ENCODE data around the gene RCN2. TPM values are rescaled to one million over a fixed set of nuclear protein-coding genes. Genes with fewer than 3 reads are reported as not detected.

The RCN2 gene
- total RNA-seq, 2 experiments from 2014 or later = 27.9 to 30.3 TPM

DNA sequence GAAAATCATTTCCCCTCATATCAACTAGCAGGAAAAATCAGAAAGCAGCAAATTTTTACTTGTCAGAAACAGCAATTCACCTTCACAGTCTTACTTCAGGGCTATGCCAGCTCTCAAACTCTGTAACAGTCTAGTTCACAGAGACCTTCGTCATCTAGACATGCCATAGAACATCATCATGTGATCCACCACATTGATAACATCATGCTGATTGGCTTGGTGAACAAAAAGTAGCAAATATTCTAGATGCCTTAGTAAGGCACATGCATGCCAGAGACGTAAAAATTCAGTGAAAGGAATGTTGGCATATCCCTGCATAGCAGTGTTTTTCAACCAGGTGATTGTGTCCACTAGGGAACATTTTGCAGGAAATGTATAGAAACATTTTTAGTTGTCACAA lies 17.8 kb upstream of the RCN2 start:
- Mint-ChIP-seq H3K27me3 (peaks cover 13% of the 10 kb centered on the region), H3K4me3 (no peak overlapping the region), H3K9me3 (no peaks in the 10 kb centered on the region), H3K36me3 (no peaks in the 10 kb centered on the region), H3K4me1 (no peaks in the 10 kb centered on the region), H3K27ac (no peak overlapping the region)
- DNase-seq = no peak

DNA sequence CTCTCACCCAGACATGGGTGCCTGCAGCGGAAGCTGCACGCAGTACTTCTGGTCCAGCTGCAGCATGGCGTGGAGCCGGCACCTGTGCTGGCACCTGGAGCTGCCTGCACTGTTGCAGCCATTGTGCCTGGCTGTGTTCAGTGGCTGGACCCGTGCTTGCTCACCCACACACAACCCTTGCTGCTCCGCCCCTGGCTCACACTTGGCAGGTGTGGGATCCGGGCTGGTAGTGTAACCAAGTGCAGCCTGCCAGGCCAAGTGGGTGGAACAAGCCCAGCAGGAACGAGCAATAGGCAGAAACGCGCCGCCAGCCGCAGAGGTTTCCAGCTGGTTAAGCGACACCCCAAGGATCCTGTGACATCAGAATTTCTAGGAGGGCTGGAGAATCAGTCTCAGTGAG lies 15.2 kb upstream of the RCN2 start:
- H3K36me3 Mint-ChIP-seq = no peaks in the 10 kb centered on the region
- no peak overlapping the region for H3K4me3 Mint-ChIP-seq
- no peaks in the 10 kb centered on the region for H3K9me3 Mint-ChIP-seq
- DNase-seq = no peak
- no peaks in the 10 kb centered on the region for H3K4me1 Mint-ChIP-seq
- peaks cover 17% of the 10 kb centered on the region for H3K27me3 Mint-ChIP-seq
- no peak overlapping the region for H3K27ac Mint-ChIP-seq

DNA sequence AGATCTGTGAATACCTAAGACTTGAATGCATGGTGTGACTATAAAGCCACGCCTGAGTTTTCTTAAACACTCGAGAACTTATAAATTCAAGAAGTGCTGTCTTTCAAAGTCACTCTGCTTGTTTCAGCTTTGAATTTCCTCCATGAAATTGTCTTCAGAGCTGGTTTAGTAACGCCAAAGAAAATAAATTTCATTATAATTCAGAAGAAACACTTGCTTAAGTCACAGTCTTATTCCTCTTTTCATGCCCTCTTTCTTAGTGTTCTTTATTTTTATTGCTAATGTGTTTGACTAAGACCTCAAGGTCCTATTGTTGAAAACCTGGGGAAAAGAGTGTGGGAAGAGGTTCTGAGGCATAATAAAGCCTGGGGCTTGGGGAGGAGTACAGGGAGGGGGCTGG lies 3.3 kb upstream of the RCN2 start:
- H3K4me3 Mint-ChIP-seq = no peak overlapping the region
- no peak for DNase-seq
- peaks cover 12% of the 10 kb centered on the region for H3K4me1 Mint-ChIP-seq
- no peaks in the 10 kb centered on the region for H3K9me3 Mint-ChIP-seq
- peaks cover 3% of the 10 kb centered on the region for H3K36me3 Mint-ChIP-seq
- no peak overlapping the region for H3K27ac Mint-ChIP-seq
- peaks cover 8% of the 10 kb centered on the region for H3K27me3 Mint-ChIP-seq

DNA sequence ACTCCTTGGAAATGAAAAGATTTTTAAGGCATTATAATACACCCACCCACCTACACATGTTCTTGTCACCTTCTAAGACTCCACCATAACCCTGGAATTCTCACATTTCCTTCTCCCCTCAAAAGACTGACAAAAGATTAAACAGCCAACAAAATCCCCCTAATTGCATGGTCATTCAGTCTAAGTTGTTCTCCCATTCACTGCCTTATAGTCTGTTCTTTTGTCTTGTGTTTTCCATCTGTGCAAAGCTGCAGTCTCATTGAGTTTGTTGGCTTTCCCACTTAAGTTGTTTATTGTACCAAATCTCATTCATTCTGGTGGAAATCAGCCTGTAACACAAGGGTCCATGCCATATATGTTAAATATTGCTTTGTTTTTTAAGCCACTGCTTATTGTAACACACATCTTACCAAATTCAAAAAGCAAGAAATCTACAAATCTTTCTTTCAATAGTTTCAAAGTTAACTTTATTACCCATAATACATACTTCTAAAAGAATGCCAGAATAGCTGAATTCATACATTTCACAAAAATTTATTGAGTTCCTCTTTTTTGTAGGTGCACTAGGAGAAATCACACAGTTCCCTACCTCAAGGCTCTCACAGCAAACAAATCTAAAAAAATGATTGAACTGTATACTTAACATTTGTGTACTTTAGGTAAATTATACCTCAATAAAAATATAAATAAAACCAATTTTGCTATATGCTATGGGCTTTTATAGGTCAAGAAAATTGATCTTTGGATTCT lies 2.4 kb upstream of the RCN2 start:
- DNase-seq = no peak
- no peak overlapping the region for H3K27ac Mint-ChIP-seq
- peaks cover 10% of the 10 kb centered on the region for H3K36me3 Mint-ChIP-seq
- H3K4me1 Mint-ChIP-seq = peaks cover 16% of the 10 kb centered on the region
- no peak overlapping the region for H3K4me3 Mint-ChIP-seq
- no peaks in the 10 kb centered on the region for H3K9me3 Mint-ChIP-seq
- peaks cover 4% of the 10 kb centered on the region for H3K27me3 Mint-ChIP-seq

DNA sequence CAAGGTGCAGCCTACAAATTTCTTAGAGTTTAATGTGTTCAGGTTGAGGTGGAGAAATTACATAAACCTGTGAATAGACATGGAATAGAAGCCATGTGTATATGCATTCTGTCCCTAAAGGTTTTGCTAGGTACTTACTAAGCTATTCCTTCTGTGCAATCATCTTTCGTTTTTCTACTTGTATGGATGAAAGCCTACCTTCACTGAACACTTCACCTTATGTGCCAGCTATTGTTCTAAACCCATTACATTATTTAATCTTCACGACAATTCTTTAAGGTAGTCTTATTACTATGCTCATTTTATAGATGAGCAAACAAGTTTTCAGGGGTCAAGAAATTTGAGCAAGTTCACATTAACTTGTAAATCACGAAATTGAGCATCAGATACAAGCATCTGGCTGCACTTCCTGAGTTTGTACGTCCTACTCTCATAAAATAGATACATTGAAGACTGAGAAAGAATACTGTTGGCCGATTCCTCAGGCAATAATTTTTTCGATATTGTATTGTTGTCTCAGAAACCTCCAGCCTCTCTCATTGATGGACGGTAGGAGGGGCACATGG lies 635 bp upstream of the RCN2 start:
- DNase-seq = no peak
- peaks cover 18% of the 10 kb centered on the region for H3K36me3 Mint-ChIP-seq
- peak overlapping the region; percentile 89 for H3K27ac Mint-ChIP-seq
- H3K27me3 Mint-ChIP-seq = no peaks in the 10 kb centered on the region
- H3K4me3 Mint-ChIP-seq = peak overlapping the region; percentile 91
- peaks cover 31% of the 10 kb centered on the region for H3K4me1 Mint-ChIP-seq
- H3K9me3 Mint-ChIP-seq = no peaks in the 10 kb centered on the region

DNA sequence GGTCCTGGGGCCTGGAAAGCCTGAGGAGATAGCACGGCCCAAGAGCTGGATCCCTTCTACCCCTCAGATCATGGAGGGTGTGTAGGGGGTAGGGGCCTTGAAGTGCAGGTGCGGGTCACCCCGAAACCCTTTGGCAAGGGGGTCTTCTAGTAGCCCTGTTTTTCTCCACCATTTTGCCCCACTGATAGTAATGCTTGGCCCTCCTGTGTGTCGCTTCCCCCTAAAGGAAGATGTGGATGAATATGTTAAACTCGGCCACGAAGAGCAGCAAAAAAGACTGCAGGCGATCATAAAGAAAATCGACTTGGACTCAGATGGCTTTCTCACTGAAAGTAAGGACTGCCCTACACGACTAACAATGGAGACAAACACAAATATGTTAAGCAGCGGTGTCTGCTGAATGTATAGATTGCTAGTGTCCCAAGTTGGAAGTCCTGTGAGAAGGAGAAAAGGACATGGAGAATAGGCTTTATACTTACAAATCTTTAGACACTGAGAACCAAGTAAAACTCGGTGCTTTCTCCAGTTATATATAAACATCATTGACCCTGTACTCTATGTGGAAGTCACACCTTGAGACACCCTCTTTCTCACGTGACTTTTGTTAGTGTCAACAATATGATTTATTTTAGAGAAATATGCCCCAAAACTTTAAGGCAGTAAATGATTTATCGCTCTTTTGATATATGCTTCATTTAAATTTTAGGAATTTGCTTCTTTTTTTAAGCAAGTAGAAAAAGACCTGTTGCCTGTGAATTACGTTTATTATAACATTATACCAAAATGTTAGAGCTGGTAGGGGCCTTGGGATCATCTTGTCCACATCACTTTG lies 802 bp downstream of the RCN2 start:
- H3K9me3 Mint-ChIP-seq = no peaks in the 10 kb centered on the region
- peaks cover 27% of the 10 kb centered on the region for H3K36me3 Mint-ChIP-seq
- no peak for DNase-seq
- H3K4me3 Mint-ChIP-seq = peak overlapping the region; percentile 91
- peak overlapping the region; percentile 76 for H3K27ac Mint-ChIP-seq
- no peaks in the 10 kb centered on the region for H3K27me3 Mint-ChIP-seq
- H3K4me1 Mint-ChIP-seq = peaks cover 40% of the 10 kb centered on the region

DNA sequence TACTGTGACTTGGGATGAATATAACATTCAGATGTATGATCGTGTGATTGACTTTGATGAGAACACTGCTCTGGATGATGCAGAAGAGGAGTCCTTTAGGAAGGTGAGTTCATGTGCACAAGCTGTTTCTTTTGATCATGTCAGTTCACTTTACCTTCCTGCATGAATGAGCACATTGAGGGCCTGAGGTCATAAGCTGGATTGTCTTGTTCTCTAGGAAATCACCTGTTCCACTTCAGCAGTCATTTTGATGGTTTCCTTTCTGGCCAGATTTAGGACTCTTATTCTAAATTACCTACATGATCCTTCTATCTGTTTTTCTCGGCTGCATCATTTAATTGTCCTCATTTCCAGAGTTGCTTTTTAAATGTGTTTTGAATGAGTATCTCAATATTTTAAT lies 4.1 kb downstream of the RCN2 start:
- Mint-ChIP-seq H3K27ac (peak overlapping the region; percentile 52), H3K4me3 (peak overlapping the region; percentile 43), H3K36me3 (peaks cover 30% of the 10 kb centered on the region)

DNA sequence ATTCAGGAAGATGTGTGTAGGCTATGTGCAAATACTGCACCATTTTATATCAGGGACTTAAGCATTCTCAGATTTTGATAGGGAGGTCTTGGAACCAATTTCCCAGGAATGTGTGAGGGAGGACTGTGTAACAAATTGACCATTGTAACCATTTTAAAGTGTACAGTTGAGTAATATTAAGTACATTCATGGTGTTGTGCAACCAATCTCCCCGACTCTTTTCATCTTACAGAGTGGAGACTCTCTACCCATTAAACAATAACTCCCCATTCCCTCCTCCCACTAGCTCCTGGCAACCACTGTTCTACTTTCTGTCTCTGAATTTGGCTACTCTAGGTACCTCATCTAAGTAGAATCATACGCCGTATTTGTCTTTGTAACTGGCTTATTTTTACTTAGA lies 5.1 kb downstream of the RCN2 start:
- Mint-ChIP-seq H3K27ac (no peak overlapping the region), H3K36me3 (peaks cover 32% of the 10 kb centered on the region), H3K9me3 (no peaks in the 10 kb centered on the region), H3K27me3 (no peaks in the 10 kb centered on the region), H3K4me1 (peaks cover 45% of the 10 kb centered on the region), H3K4me3 (no peak overlapping the region)
- DNase-seq = no peak

More for the DNA sequence above, 4.1 kb downstream of the RCN2 start:
- DNase-seq = no peak
- peaks cover 50% of the 10 kb centered on the region for H3K4me1 Mint-ChIP-seq
- H3K27me3 Mint-ChIP-seq = no peaks in the 10 kb centered on the region
- no peaks in the 10 kb centered on the region for H3K9me3 Mint-ChIP-seq

DNA sequence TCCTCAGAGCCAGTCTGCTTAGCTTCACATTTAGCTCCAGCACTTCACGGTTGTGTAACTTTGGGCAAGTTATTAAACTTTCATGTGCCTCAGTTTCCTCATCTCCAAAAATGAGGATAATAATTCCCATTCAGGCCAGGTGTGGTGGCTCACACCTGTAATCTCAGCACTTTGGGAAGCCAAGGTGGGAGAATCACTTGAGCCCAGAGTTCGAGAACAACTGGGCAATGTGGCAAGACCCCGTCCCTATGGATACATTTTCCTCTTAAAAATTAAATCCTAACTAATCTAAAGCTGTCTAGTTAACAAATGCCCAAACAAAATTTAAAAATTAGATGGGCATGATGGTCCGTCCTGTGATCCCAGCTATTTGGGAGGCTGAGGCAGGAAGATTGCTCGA lies 7.2 kb downstream of the RCN2 start:
- Mint-ChIP-seq H3K4me1 (peaks cover 36% of the 10 kb centered on the region), H3K27me3 (no peaks in the 10 kb centered on the region)

DNA sequence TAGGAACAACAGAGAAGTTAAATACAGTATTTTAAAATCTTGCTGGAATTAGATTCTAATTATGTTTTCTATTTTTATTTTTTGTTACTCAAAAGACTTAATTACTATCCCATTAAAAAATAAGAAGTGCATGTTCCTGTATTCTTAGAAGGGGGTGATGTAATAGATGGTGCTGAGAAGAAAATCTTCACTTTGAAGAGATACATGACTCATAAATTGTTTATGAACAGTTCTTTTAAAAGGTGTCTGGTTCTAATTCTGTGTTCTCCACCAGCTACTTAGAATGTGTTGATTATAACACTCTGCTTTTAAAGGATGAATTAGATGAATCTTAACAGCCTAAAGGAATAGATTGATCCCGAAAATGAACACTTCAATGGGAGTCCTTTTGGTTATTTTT lies 8.2 kb downstream of the RCN2 start:
- H3K36me3 Mint-ChIP-seq = peaks cover 30% of the 10 kb centered on the region

More for the DNA sequence above, 7.2 kb downstream of the RCN2 start:
- Mint-ChIP-seq H3K36me3 (peaks cover 28% of the 10 kb centered on the region), H3K9me3 (no peaks in the 10 kb centered on the region), H3K27ac (no peak overlapping the region), H3K4me3 (no peak overlapping the region)
- DNase-seq = no peak

DNA sequence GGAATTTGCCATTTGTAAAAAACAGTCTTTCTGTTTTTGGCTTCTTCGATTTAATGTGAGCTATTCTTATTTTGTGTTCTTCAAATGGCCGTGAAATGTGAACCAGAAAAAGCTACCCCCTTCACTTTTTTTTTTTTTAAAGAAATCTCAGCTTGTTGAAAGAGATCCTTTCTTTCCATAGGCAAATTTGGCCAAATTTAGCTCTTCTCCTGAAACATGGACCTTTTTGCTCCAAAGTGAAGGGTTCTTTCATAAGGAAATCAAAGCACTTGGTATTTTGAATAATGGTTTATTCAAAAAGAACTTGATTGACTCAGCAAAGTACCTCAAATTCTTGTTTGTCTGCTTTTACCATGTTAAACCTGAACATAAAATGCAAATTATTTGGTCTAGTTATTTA lies 10.1 kb downstream of the RCN2 start:
- Mint-ChIP-seq H3K4me1 (peaks cover 18% of the 10 kb centered on the region), H3K9me3 (no peaks in the 10 kb centered on the region), H3K27me3 (no peaks in the 10 kb centered on the region), H3K4me3 (no peak overlapping the region), H3K27ac (no peak overlapping the region), H3K36me3 (peaks cover 23% of the 10 kb centered on the region)
- DNase-seq = no peak

More for the DNA sequence above, 8.2 kb downstream of the RCN2 start:
- no peak for DNase-seq
- Mint-ChIP-seq H3K9me3 (no peaks in the 10 kb centered on the region), H3K27ac (peak overlapping the region; percentile 66), H3K4me3 (no peak overlapping the region), H3K4me1 (peaks cover 31% of the 10 kb centered on the region), H3K27me3 (no peaks in the 10 kb centered on the region)

DNA sequence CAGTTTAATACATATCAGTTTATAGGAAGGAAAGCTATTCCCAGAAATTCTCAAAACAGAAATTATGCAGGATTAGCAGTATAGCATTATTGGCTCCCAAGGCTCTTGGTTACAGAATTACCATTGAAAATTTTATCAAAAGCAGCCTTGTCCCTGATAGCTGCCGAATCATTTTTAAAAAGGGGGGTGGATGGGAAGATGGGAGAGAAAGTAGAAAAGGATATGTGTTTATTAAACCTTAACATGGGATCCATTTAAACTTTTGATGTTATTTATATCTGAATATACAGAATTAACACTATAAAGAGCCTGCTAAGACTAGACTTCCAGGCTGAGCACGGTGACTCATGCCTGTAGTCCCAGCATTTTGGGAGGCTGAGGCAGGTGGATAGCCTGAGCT lies 10.8 kb downstream of the RCN2 start:
- H3K27me3 Mint-ChIP-seq = no peaks in the 10 kb centered on the region
- no peak overlapping the region for H3K4me3 Mint-ChIP-seq
- H3K4me1 Mint-ChIP-seq = peaks cover 14% of the 10 kb centered on the region
- no peaks in the 10 kb centered on the region for H3K9me3 Mint-ChIP-seq
- DNase-seq = no peak
- no peak overlapping the region for H3K27ac Mint-ChIP-seq
- peaks cover 24% of the 10 kb centered on the region for H3K36me3 Mint-ChIP-seq

DNA sequence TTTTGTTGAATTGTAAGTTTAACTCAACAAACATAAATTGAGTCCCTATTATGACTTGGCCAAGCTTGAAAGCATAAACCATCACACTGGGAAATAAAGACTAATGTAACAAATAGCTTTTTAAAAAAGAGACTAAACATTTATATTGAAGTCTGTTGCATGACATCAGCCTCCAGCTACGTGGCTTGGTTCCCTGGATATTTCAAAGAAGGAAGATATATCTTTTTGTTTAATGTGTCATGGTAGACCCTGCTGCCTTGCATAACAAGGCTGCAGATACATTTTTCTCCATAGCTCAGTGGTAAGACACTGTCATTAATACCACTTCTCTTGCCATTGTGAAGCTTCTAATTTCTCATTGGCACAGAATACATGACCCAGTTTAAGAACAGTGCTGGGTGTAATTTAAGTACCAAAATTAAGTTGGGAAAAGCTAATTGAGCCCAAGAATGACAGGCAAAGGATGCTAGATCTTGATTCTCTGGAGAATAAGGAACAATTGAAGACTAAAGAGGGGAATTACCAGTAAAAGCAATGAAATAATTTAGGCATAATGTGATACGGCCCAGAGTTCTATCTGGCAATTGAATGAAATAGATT lies 14.0 kb downstream of the RCN2 start:
- Mint-ChIP-seq H3K27ac (no peak overlapping the region), H3K4me1 (peaks cover 2% of the 10 kb centered on the region), H3K36me3 (peaks cover 27% of the 10 kb centered on the region), H3K27me3 (no peaks in the 10 kb centered on the region), H3K9me3 (no peaks in the 10 kb centered on the region), H3K4me3 (no peak overlapping the region)
- DNase-seq = no peak

DNA sequence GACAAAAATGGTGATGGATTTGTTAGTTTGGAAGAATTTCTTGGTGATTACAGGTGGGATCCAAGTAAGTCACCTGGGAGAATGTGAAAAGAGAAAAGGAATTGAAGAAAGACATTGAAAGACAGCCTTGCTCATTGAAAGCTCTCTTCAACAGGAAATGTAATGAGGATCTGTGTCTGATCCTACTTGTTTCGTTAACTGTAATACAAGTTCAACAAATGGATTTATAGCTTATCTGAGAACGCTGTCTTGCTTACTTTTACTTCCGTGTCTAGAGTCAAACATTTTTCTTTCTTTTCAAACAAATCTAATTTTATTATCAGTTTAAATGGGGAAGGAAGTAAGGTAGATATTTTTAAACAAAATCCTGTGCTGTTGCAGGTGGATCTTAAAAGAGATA lies 15.9 kb downstream of the RCN2 start:
- Mint-ChIP-seq H3K9me3 (no peaks in the 10 kb centered on the region), H3K4me3 (no peak overlapping the region), H3K27ac (peak overlapping the region; percentile 18), H3K4me1 (peaks cover 8% of the 10 kb centered on the region), H3K36me3 (peaks cover 29% of the 10 kb centered on the region), H3K27me3 (no peaks in the 10 kb centered on the region)
- no peak for DNase-seq

DNA sequence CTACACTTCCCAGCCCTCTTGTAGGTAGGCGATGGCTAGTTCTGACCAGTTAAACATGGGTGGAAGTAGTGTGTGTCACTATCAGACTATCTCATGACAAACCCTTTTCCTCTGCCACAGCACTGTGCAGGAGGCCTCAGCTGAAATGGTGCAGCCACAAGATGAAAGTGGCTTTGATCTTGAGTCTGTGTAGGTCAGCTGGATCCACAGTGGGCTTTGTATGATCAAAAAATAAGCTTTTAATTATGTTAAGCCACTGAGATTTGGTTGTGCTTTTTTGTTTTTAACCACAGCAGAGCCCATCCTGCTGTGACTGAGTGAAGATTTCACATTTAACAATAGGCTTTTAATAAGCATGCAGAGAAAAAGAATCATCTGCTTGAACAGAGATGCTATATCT lies 19.7 kb downstream of the RCN2 start:
- Mint-ChIP-seq H3K4me1 (peaks cover 11% of the 10 kb centered on the region), H3K27ac (no peak overlapping the region), H3K4me3 (no peak overlapping the region), H3K27me3 (no peaks in the 10 kb centered on the region), H3K36me3 (peaks cover 16% of the 10 kb centered on the region), H3K9me3 (no peaks in the 10 kb centered on the region)
- DNase-seq = no peak
